ENCODE results near the gene TBL1Y.

TBL1Y gene

DNA sequence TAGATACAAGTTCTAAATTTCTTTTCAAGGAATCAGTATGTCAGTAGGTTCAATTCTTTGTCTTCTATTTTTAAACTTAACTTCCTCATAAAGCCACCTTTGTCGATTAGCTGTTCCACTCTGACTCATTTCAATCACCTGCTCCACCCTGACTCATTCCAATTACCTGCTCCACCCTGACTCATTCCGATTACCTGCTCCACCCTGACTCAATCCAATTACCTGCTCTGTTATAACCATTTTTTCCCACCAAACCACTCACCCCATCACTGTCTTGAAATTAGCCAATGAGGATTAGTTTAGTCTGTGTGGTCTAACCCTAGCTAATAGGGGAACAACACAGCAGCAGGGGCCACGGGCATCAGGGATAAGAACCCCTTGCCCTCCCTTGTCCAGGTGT lies 199.6 kb downstream of the TBL1Y start:
- H3K4me3 ChIP-seq (ENCODE audit: low read depth, low read length) = no peak overlapping the region
- in situ Hi-C loops (cut with HindIII; ENCODE audit: low sequenced_read_pairs) = no loop called here
- TF ChIP-seq, protein P1, sequence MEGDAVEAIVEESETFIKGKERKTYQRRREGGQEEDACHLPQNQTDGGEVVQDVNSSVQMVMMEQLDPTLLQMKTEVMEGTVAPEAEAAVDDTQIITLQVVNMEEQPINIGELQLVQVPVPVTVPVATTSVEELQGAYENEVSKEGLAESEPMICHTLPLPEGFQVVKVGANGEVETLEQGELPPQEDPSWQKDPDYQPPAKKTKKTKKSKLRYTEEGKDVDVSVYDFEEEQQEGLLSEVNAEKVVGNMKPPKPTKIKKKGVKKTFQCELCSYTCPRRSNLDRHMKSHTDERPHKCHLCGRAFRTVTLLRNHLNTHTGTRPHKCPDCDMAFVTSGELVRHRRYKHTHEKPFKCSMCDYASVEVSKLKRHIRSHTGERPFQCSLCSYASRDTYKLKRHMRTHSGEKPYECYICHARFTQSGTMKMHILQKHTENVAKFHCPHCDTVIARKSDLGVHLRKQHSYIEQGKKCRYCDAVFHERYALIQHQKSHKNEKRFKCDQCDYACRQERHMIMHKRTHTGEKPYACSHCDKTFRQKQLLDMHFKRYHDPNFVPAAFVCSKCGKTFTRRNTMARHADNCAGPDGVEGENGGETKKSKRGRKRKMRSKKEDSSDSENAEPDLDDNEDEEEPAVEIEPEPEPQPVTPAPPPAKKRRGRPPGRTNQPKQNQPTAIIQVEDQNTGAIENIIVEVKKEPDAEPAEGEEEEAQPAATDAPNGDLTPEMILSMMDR (IDR thresholded peaks at IDR 0.05; ENCODE audit: low read depth, low read length, missing control alignments) = no peak
- no peak for DNase-seq (ENCODE audit: low read depth)

- in situ Hi-C loops (cut with HindIII; ENCODE audit: low sequenced_read_pairs) = no loop called here
- H3K4me3 ChIP-seq (ENCODE audit: low read depth, low read length) = no peak overlapping the region
- no peak for DNase-seq (ENCODE audit: low read depth)
- TF ChIP-seq, protein P1 (IDR thresholded peaks at IDR 0.05; ENCODE audit: low read depth, low read length, missing control alignments) = no peak
These were observed 205.4 kb downstream of the TBL1Y start for GRCh38 chrY:7115871-7116270.

DNA sequence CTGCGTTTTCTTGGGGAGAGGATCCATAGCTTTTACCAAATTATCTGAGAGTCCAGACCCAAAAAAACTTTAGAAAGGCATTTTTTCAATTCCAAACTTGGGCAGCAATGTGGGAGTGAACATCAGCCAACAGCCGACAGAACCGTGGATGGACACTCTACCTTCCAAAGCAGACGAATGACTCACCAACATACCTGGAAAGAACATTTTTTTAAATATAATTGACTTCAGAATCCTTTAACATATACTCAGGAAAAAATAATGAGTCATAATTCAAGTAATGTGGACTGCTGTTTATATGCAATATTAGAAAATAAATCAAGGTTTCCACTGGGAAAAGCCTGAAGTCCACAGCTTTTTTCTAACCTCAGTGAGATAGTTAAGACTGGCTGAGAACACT lies 211.7 kb downstream of the TBL1Y start:
- H3K4me3 ChIP-seq (ENCODE audit: low read depth, low read length) = no peak overlapping the region
- in situ Hi-C loops (cut with HindIII; ENCODE audit: low sequenced_read_pairs) = no loop called here
- TF ChIP-seq, protein P1 (IDR thresholded peaks at IDR 0.05; ENCODE audit: low read depth, low read length, missing control alignments) = no peak
- DNase-seq (ENCODE audit: low read depth) = no peak

DNA sequence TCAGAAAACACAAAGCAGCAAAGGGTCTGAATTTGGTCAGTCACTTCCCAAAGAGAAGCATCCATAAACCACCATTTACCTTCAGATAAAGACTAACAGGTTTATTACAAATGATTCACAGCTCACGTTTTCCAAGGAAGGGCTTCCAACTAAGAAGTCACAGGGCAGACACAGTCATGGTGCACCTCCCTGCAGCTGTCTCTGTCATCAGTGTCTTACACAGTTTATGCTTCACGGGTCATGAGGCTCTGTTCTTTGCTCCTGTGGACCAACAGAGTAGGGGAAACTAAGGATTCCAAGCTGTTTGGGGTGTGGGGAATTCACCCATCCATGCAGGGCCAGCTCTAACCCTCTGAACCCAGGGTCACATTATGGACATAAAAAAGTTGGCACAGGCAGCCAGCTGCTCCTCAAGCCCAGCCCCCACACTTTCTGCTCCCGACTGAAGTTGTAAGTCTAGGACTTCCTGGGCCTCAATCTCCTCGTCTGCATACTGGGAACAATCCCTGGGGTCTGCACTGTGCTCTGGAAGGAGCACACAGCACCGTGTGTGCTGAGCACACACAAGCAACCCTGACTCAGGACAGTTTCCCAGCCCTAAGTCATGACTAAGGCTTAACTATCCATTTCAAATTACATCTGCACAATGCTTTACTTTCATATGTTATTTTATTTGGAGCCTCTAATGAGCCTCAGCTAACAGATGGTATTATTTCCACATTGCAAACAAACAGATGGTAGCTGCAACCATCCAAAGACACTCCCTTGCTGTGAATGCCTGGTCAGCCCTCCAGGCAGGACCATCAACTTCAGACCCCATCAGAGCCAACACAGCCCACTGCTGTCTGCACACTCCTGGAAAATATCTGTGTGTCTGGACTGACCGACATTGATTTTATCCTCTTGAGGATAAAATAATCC lies 214.9 kb downstream of the TBL1Y start:
- H3K4me3 ChIP-seq (ENCODE audit: low read depth, low read length) = no peak overlapping the region
- in situ Hi-C loops (cut with HindIII; ENCODE audit: low sequenced_read_pairs) = no loop called here
- no peak for DNase-seq (ENCODE audit: low read depth)
- TF ChIP-seq, protein P1 (IDR thresholded peaks at IDR 0.05; ENCODE audit: low read depth, low read length, missing control alignments) = no peak

DNA sequence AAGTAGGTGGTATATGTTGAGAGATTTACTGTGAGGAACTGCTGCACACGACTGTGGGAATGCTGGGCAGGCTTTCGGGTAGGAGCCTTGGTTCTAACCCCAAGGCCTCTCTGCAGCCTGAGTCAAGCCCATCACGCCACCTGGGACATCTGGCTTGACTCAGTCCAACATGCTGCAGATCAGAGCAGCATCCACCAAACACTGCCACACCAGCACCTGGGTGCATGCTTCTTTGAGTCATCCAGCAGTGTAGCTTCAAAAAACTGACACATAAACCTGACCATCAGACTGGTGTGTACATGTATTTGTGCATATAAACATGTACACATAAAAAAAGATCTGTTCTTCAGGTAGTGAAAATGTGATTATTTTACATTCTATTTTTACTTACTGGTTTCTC lies 217.7 kb downstream of the TBL1Y start:
- H3K4me3 ChIP-seq (ENCODE audit: low read depth, low read length) = no peak overlapping the region
- in situ Hi-C loops (cut with HindIII; ENCODE audit: low sequenced_read_pairs) = no loop called here
- TF ChIP-seq, protein P1 (IDR thresholded peaks at IDR 0.05; ENCODE audit: low read depth, low read length, missing control alignments) = no peak
- DNase-seq (ENCODE audit: low read depth) = no peak
